ENCODE measurements around the gene ENTR1.

Gene ENTR1

GRCh38 chr9:136378170-136379002, 32.0 kb downstream of the ENTR1 start:
- no peak for TF ChIP-seq CTCF (IDR thresholded peaks at IDR 0.05; ENCODE audit: control insufficient read depth, extremely low read depth, insufficient read depth)
- H3K4me3 ChIP-seq (ENCODE audit: low read depth, low read length), result no peak overlapping the region
- DNase-seq (ENCODE audit: low read depth), result no peak

GRCh38 chr9:136377341-136378169, 32.9 kb downstream of the ENTR1 start:
- H3K4me3 ChIP-seq (ENCODE audit: low read depth, low read length), result no peak overlapping the region
- TF ChIP-seq CTCF (IDR thresholded peaks at IDR 0.05; ENCODE audit: control insufficient read depth, extremely low read depth, insufficient read depth), result no peak
- DNase-seq (ENCODE audit: low read depth), result no peak

- no peak overlapping the region for H3K4me3 ChIP-seq (ENCODE audit: low read depth, low read length)
- no peak for DNase-seq (ENCODE audit: low read depth)
- no peak for TF ChIP-seq CTCF (IDR thresholded peaks at IDR 0.05; ENCODE audit: control insufficient read depth, extremely low read depth, insufficient read depth)
Measured at GRCh38 chr9:136376457-136376856, 34.0 kb downstream of the ENTR1 start.

GRCh38 chr9:136375096-136375495, 35.3 kb downstream of the ENTR1 start:
- TF ChIP-seq CTCF (IDR thresholded peaks at IDR 0.05; ENCODE audit: control insufficient read depth, extremely low read depth, insufficient read depth), result no peak
- no peak for DNase-seq (ENCODE audit: low read depth)
- H3K4me3 ChIP-seq (ENCODE audit: low read depth, low read length), result no peak overlapping the region

GRCh38 chr9:136374183-136374575, 36.2 kb downstream of the ENTR1 start:
- TF ChIP-seq CTCF (IDR thresholded peaks at IDR 0.05; ENCODE audit: control insufficient read depth, extremely low read depth, insufficient read depth), result no peak
- no peak for DNase-seq (ENCODE audit: low read depth)
- no peak overlapping the region for H3K4me3 ChIP-seq (ENCODE audit: low read depth, low read length)

GRCh38 chr9:136373300-136374182, 36.9 kb downstream of the ENTR1 start, which contains the start of gene CARD9:
Gene CARD9, minus strand, starts transcription at chr9:136373669. Its CDS starts 1,591 bp downstream, at chr9:136372078.
- TF ChIP-seq CTCF (IDR thresholded peaks at IDR 0.05; ENCODE audit: control insufficient read depth, extremely low read depth, insufficient read depth), result no peak
- no peak within 1 kb of the TSS for H3K4me3 ChIP-seq (ENCODE audit: low read depth, low read length)
- no peak for DNase-seq (ENCODE audit: low read depth)

All from LNCaP clone FGC (cell line).